GM19455 (cell line): ENCODE results near the gene IL17RC.

Source experiments
- ATAC-seq: cut with Tn5 transposase; IDR thresholded peaks from one replicate; pipeline ENCODE4 v1.9.1; 2021; ENCODE audit not compliant: unreplicated experiment

Gene IL17RC

DNA sequence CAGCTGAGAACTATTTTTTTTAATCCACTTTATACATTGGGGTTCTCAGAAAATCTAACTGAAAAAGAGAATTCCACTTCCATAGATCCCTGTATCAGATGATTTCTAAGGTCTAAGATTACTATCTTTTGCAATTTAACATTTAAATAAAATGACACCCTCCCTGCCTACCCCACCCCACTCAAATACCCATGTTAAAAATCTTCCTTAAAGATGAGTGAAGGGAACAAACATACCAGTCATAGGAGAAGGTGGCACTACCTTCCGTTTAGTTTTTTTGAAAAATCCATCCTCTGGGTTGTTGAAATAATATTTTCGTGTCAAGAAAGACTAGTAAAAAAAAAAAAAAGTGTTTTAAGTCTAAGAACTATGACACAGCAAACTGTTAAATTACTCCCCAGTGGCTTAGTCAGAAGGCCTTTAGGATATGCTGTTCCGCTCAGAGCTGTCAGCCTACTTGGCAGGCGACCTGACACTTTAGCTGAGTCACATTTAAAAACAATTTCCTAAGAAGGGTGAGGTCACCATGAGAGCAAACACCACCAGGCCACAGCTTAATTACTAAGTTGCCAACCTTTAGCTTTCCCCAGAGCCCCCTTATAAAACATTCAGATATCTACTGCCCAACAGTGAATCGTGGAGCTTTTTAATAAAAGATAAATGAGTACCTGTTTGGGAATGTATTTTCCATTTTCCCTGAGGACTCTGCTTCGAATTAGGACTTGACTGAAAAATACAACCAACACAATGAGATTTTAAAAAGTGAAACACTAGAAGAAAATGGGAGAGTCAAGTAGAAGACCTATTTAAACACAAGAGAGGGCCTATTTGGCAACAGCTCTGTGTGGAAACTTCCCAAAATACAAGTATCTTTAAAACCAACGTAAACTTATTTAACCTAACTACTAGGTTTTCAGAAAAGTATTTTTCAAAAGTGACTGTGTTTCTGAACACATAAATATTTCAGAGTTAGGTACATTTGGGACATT is 60.1 kb downstream of the IL17RC start:
- no peak for ATAC-seq

DNA sequence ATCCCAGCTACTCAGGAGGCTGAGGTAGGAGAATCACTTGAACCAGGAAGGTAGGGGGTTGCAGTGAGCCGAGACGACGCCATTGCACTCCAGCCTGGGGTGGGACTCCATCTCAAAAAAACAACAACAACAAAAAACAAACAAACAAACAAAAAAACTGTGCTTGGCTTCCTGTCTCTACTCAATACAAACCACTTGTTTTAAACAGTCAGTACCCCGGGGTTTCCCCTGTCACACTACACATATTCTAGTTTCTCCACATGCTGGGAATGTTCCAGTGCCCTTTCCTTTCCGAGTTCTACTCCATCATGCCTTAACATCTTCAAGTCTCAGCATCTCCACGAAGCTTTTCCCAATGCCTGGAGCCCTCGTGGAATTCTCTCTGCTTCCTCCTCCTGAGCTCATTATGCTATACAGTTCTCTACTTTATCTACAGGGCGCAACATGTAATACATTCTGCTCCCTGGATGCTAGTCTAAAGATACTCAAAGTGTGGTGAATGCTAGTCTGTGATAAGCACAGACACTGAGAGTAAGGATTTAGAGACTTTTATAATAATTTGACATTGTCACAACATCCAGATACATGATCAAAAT is 61.9 kb downstream of the IL17RC start:
- ATAC-seq = no peak

DNA sequence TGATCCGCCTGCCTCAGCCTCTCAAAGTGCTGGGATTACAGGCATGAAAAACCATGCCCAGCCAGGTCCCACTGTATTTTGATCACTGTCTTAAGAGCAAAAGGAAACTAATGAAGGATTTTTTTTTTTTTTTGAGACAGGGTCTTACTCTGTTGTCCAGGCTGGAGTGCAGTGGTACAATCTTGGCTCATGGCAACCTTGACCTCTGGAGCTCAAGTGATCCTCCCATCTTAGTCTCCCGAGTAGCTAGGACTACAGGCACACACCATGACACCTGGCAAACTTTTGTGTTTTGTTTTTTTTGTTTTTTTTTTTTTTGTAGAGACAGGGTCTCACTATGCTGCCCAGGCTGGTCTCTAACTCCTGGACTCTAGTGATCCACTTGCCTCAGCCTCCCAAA is 63.4 kb downstream of the IL17RC start:
- ATAC-seq = no peak
